ENCODE results near the gene TANC1. TPM values are rescaled to one million over a fixed set of nuclear protein-coding genes. Genes with fewer than 3 reads are reported as not detected.
A peak's percentile ranks its signal among the peaks of the same experiment; 100 is the strongest.
"Not testable (repeated sequence)": the region's sequence is repeated elsewhere in the genome, so short reads cannot be mapped to it uniquely, and the experiment has no call there.

Gene TANC1
- total RNA-seq, 1 donor from 2014 or later: 18.5 TPM

DNA sequence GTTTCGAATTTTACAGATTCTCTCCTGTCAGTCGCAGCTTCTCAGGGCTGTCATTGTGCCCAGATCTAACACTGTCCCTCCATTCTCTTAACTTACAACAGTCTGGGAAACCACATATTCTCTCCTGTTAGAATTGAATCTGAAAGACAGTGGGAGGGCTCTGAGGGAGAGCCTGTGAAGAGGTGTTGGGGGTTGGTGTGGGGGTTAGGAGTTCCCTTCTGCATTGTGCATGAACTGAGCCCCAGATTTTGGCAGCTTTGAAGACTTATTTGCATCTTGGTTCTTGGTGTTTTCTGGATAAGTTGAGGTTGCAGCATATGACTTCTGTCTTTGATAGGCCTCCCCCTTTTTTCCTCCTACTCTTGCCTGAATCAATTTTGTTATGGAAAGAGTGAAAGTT lies 64.1 kb downstream of the TANC1 start:
- Histone ChIP-seq H3K36me3 (ENCODE audit: control insufficient read depth, insufficient read depth, low read length) (peaks cover 1% of the 10 kb centered on the region), H3K27me3 (ENCODE audit: control insufficient read depth, insufficient read depth, low read length) (no peaks in the 10 kb centered on the region), H3K4me3 (ENCODE audit: low read depth, low read length) (no peak overlapping the region)
- no peak for DNase-seq (ENCODE audit: low read depth)
- TF ChIP-seq, protein P1, sequence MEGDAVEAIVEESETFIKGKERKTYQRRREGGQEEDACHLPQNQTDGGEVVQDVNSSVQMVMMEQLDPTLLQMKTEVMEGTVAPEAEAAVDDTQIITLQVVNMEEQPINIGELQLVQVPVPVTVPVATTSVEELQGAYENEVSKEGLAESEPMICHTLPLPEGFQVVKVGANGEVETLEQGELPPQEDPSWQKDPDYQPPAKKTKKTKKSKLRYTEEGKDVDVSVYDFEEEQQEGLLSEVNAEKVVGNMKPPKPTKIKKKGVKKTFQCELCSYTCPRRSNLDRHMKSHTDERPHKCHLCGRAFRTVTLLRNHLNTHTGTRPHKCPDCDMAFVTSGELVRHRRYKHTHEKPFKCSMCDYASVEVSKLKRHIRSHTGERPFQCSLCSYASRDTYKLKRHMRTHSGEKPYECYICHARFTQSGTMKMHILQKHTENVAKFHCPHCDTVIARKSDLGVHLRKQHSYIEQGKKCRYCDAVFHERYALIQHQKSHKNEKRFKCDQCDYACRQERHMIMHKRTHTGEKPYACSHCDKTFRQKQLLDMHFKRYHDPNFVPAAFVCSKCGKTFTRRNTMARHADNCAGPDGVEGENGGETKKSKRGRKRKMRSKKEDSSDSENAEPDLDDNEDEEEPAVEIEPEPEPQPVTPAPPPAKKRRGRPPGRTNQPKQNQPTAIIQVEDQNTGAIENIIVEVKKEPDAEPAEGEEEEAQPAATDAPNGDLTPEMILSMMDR (IDR thresholded peaks at IDR 0.05; ENCODE audit: insufficient read depth, low read length, poor library complexity, severe bottlenecking): no peak

DNA sequence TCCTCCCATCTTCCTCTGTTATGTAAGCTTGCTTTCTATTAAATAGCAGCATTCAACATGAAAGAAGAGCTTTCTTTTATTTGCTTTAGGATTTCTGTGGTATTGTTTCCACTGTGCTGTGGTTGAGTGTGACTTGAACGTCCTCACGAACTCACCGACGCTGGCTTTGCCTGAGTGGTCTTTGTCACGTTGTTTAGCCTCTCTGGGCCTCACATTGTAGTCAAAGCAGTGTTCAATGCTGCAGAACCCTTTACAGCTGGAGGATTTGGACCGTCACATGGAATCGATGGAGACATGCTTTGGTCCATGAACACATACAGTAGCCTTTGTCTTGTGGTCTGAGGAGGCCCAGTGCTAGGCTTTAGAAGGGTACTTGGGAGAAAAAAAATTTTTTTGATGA lies 66.3 kb downstream of the TANC1 start:
- no peaks in the 10 kb centered on the region for H3K36me3 ChIP-seq (ENCODE audit: control insufficient read depth, insufficient read depth, low read length)
- DNase-seq (ENCODE audit: low read depth): no peak
- H3K4me3 ChIP-seq (ENCODE audit: low read depth, low read length): no peak overlapping the region
- TF ChIP-seq, protein P1 (IDR thresholded peaks at IDR 0.05; ENCODE audit: insufficient read depth, low read length, poor library complexity, severe bottlenecking): no peak
- no peaks in the 10 kb centered on the region for H3K27me3 ChIP-seq (ENCODE audit: control insufficient read depth, insufficient read depth, low read length)

DNA sequence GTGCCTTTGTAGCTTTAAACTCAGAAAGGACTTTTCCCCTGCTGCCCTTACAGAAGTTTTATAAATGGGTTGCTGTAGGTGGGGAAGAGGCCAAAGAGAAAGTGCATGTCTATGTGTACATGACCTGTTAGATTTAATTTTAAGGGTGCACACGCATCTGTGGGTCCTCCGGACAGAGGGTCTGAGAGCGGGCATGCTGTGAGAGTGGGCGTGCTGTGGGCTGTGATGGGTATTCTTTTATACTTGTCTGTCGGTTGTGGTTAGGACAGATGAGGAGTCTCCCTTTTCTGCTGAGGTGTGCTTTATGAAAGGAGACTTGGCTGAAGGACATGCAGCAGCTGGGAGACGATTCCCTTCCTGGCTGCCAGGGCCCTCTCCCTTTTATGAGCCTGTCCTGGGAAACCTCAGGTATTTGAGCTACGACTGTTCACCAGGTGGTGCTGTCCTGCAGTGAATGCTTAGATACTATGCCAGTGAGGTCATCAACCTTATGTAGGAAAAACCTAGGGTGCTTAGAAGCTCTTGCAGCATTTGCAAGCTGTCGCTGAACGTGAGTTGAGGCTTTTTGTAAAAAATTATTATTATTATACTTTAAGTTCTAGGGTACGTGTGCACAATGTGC lies 67.5 kb downstream of the TANC1 start:
- Histone ChIP-seq H3K4me3 (ENCODE audit: low read depth, low read length) (no peak overlapping the region), H3K36me3 (ENCODE audit: control insufficient read depth, insufficient read depth, low read length) (no peaks in the 10 kb centered on the region), H3K27me3 (ENCODE audit: control insufficient read depth, insufficient read depth, low read length) (no peaks in the 10 kb centered on the region)
- TF ChIP-seq, protein P1 (IDR thresholded peaks at IDR 0.05; ENCODE audit: insufficient read depth, low read length, poor library complexity, severe bottlenecking): peak; percentile 57
- peak; percentile 71 for DNase-seq (ENCODE audit: low read depth)

DNA sequence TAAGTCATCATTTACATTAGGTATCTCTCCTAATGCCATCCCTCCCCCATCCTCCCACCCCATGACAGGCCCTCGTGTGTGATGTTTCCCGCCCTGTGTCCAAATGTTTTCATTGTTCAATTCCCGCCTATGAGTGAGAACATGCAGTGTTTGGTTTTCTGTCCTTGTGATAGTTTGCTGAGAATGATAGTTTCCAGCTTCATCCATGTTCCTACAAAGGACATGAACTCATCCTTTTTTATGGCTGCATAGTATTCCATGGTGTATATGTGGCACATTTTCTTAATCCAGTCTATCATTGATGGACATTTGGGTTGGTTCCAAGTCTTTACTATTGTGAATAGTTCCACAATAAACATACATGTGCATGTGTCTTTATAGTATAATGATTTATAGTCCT lies 68.0 kb downstream of the TANC1 start:
- not testable (repeated sequence) for H3K36me3 ChIP-seq (ENCODE audit: control insufficient read depth, insufficient read depth, low read length); H3K4me3 ChIP-seq (ENCODE audit: low read depth, low read length); H3K27me3 ChIP-seq (ENCODE audit: control insufficient read depth, insufficient read depth, low read length); DNase-seq (ENCODE audit: low read depth)

DNA sequence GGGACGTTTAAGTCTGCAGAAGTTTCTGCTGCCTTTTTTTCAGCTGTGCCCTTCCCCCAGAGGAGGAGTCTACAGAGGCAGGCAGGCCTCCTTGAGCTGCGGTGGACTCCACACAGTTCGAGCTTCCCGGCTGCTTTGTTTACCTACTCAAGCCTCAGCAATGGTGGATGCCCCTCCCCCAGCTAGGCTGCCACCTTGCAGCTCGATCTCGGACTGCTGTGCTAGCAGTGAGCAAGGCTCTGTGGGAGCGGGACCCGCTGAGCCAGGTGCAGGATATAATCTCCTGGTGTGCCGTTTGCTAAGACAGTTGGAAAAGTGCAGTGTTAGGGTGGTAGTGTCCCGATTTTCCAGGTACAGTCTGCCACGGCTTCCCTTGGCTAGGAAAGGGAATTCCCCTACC lies 72.9 kb downstream of the TANC1 start:
- H3K36me3 ChIP-seq (ENCODE audit: control insufficient read depth, insufficient read depth, low read length); H3K4me3 ChIP-seq (ENCODE audit: low read depth, low read length); H3K27me3 ChIP-seq (ENCODE audit: control insufficient read depth, insufficient read depth, low read length); DNase-seq (ENCODE audit: low read depth): not testable (repeated sequence)

DNA sequence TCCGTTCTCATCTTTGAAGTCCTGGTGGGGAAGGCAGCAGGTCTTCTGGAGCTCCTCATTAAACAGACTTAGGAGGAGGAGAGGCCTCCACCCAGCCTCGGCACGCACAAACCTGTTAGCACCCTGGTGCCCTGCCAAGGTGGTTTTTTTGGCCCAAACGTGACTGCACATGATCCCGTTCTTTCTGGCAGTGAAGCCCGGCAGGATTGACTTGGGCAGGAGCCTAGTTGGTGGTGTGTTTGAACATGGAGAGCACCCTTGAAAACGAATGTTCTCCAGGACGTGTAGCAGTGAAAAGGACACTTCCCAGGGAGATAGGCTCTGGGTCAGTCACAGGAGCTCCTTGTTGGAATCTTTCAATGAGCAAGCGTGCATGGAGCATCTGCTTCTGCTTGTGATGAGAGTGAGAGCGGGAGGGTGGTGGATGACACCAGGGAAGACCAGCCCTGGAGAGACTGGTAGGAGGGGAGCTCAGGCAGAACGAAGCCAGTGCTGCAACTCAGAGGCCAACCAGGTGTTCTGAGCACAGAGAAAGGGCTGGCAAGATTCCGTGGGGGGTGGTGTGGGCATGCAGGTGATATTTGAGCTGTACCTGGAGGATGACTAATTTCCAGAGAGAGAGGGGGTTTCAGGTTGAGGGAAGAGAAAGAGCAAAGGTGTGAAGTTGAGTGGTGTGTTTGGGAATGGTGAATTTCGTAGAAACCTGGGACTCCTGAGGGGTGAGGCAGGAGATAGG lies 73.8 kb downstream of the TANC1 start:
- DNase-seq (ENCODE audit: low read depth): no peak
- Histone ChIP-seq H3K27me3 (ENCODE audit: control insufficient read depth, insufficient read depth, low read length) (no peaks in the 10 kb centered on the region), H3K36me3 (ENCODE audit: control insufficient read depth, insufficient read depth, low read length) (peaks cover 1% of the 10 kb centered on the region), H3K4me3 (ENCODE audit: low read depth, low read length) (no peak overlapping the region)
- TF ChIP-seq, protein P1 (IDR thresholded peaks at IDR 0.05; ENCODE audit: insufficient read depth, low read length, poor library complexity, severe bottlenecking): no peak

DNA sequence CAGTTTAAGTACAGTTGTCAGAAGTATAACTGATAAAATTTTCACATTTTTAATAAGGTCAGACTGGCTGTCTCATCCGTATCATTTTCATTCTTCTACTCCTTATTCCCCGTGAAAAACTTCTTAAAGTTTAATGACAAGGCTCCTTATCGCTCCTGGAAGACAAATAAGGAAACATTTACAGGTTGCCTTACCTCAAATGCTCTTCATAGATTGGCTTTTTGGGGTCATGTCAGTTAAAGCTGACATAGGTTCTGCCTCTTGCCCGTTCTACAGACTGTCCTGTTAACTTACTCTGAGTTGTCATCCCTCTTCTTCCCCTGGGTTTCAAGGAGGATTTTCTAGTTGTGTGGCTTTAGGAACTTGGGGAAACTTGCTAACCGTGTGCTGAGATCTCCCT lies 75.3 kb downstream of the TANC1 start:
- DNase-seq (ENCODE audit: low read depth): no peak
- Histone ChIP-seq H3K27me3 (ENCODE audit: control insufficient read depth, insufficient read depth, low read length) (no peaks in the 10 kb centered on the region), H3K36me3 (ENCODE audit: control insufficient read depth, insufficient read depth, low read length) (peaks cover 1% of the 10 kb centered on the region), H3K4me3 (ENCODE audit: low read depth, low read length) (no peak overlapping the region)
- TF ChIP-seq, protein P1 (IDR thresholded peaks at IDR 0.05; ENCODE audit: insufficient read depth, low read length, poor library complexity, severe bottlenecking): no peak
